HG03103 (cell line): ENCODE data around the gene APMAP.

Experiments
- ATAC-seq: cut with Tn5 transposase; IDR thresholded peaks from one replicate; pipeline ENCODE4 v1.9.1; 2021; ENCODE audit warnings: low read depth; ENCODE audit not compliant: unreplicated experiment

Gene APMAP

GRCh38 chr20:24915440-24915839 is 77.1 kb downstream of the APMAP start:
- no peak for ATAC-seq

- no peak for ATAC-seq
Measured at GRCh38 chr20:24914388-24915241, 77.9 kb downstream of the APMAP start.

DNA sequence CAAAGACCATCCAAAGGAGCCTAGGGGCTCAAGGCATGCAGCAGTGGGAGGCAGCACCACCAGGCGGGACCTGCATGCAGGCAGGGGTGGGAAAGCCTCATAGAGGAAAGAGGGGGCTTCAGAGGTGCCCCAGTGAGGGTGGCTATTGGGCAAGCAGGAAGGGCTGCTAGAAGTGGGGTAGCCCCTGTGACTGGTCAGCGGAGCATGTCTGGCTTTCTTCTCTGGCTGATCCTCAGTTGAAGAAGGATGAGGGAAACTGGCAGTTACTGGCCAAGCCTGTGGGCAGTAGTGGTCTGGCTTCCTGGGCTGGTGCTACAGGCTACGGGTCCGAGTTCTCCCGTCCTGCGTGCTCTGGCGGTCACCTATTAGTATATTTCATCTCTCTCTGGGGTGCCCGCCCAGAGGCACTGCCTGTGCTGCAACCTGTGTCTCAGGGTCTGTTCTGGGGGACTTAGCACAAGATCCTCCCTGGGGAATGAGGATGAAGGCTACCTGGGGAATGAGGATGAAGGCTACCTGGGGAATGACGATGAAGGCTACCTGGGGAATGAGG is 79.4 kb downstream of the APMAP start:
- ATAC-seq, result no peak
